ENCODE measurements around the gene NPFFR2. TPM values are rescaled to one million over a fixed set of nuclear protein-coding genes. Genes with fewer than 3 reads are reported as not detected.

The NPFFR2 gene
- total and polyA plus RNA-seq, 9 of the 15 experiments (the other 6 are each of a cell fraction or from before 2014, with no cell fraction given): 0.15 to 0.98 (median 0.48) TPM

DNA sequence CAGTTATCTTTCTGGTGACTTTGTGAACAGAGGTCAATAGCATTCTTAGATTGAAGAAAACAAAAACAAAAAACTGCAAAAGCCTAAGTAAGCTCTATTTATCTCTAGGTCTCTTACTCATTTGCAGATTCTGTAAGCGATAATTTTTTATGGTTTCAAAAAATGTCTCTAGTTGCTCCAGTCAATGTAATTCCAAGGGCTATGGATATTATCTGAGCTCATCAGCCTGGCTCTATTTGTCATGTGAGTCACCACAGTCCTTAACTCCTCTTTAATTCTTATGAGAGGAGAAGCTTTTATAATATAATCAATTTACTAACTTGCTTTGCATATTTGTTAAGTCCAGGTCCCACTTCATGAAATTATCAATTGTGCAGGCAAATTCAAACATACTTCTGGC, 79.1 kb downstream of the NPFFR2 start:
- no peak overlapping the region for H2AFZ ChIP-seq (ENCODE audit: low read depth, low read length)
- FAIRE-seq (no peak), DNase-seq (ENCODE audit: extremely low read depth in 1 of 4, low spot score in 3 of 4) (no peak), ATAC-seq (no peak)
- H4K20me1 ChIP-seq (replicated peaks; ENCODE audit: control insufficient read depth, insufficient read depth, low read length): no peaks in the 10 kb centered on the region
- ChIA-PET CTCF (ENCODE audit: low intra/inter-chr PET ratio) (no interaction called here), POLR2A (no interaction called here)
- no TSS peak for BruUV-seq (replicated peaks)
- no peaks in the 10 kb centered on the region for H3K27me3 ChIP-seq (ENCODE audit: control insufficient read depth in 2 of 2, insufficient read depth in 2 of 2, low read length in 2 of 2)
- intact Hi-C loops (cut with micrococcal nuclease) (no loop called here), in situ Hi-C loops (cut with MboI) (no loop called here)
- no peak overlapping the region for H3K27ac ChIP-seq (ENCODE audit: extremely low read depth, low read depth, low read length)
- no peaks in the 10 kb centered on the region for H3K9me3 ChIP-seq (replicated peaks; ENCODE audit: control insufficient read depth, insufficient read depth, low read depth, low read length)
- H3K4me3 ChIP-seq: no peak overlapping the region
- H3K4me1 ChIP-seq (replicated peaks in 1 of 2; ENCODE audit: control insufficient read depth in 2 of 2, insufficient read depth in 2 of 2, low read length in 2 of 2): peaks cover 0 to 6% of the 10 kb centered on the region in 2 experiments; a peak in 1 of 5 replicates
- H3K36me3 ChIP-seq (ENCODE audit: control insufficient read depth, insufficient read depth, low read length): no peaks in the 10 kb centered on the region
- H3K9ac ChIP-seq (ENCODE audit: insufficient read depth in 1 of 2, low read depth in 2 of 2, low read length in 2 of 2): no peak overlapping the region
- H3K4me2 ChIP-seq (ENCODE audit: insufficient read depth, low read length): no peak overlapping the region
- no peaks in the 10 kb centered on the region for H3K79me2 ChIP-seq (ENCODE audit: control insufficient read depth, insufficient read depth, low read length)
- H3K9me1 ChIP-seq (ENCODE audit: control insufficient read depth, insufficient read depth, low read length): no peaks in the 10 kb centered on the region
- whole genome bisulfite sequencing (ENCODE audit: insufficient coverage, low coverage, missing lambda C conversion rate): 0% methylated on average over 1 of the region's 1 CpG
- TF ChIP-seq, protein P1, sequence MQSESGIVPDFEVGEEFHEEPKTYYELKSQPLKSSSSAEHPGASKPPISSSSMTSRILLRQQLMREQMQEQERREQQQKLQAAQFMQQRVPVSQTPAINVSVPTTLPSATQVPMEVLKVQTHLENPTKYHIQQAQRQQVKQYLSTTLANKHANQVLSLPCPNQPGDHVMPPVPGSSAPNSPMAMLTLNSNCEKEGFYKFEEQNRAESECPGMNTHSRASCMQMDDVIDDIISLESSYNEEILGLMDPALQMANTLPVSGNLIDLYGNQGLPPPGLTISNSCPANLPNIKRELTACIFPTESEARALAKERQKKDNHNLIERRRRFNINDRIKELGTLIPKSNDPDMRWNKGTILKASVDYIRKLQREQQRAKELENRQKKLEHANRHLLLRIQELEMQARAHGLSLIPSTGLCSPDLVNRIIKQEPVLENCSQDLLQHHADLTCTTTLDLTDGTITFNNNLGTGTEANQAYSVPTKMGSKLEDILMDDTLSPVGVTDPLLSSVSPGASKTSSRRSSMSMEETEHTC (IDR thresholded peaks at IDR 0.05): no peak
- TF ChIP-seq ATF3 (IDR thresholded peaks at IDR 0.05): peak; percentile 57
- TF ChIP-seq ATF3 (CRISPR knock-in tag; conservative IDR thresholded peaks at IDR 0.05): no peak
- peak; percentile 15 for TF ChIP-seq FOS (IDR thresholded peaks at IDR 0.05; ENCODE audit: extremely low read depth, insufficient read length)
- no peak for TF ChIP-seq RAD51 (IDR thresholded peaks at IDR 0.05; ENCODE audit: borderline replicate concordance, low read depth)
- peak; percentile 42; the same call in 1 of the 2 replicates for TF ChIP-seq SMARCE1 (IDR thresholded peaks at IDR 0.05)
- TF ChIP-seq FOSL1 (tag; conservative IDR thresholded peaks at IDR 0.05): peak; percentile 90
- TF ChIP-seq, protein P2, sequence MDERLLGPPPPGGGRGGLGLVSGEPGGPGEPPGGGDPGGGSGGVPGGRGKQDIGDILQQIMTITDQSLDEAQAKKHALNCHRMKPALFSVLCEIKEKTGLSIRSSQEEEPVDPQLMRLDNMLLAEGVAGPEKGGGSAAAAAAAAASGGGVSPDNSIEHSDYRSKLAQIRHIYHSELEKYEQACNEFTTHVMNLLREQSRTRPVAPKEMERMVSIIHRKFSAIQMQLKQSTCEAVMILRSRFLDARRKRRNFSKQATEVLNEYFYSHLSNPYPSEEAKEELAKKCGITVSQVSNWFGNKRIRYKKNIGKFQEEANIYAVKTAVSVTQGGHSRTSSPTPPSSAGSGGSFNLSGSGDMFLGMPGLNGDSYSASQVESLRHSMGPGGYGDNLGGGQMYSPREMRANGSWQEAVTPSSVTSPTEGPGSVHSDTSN (CRISPR knock-in tag; IDR thresholded peaks at IDR 0.05; ENCODE audit: low read depth): no peak
- TF ChIP-seq, protein P2 (tag; conservative IDR thresholded peaks at IDR 0.05; ENCODE audit: low read depth): no peak
- no peak for TF ChIP-seq ZFPM2 (CRISPR knock-in tag; IDR thresholded peaks at IDR 0.05)
